HG02642 (cell line): ENCODE results near the gene RNF4.
"Not testable (repeated sequence)": the region's sequence is repeated elsewhere in the genome, so short reads cannot be mapped to it uniquely, and the experiment has no call there.

Experiments used
- ATAC-seq: cut with Tn5 transposase; IDR thresholded peaks from one replicate; pipeline ENCODE4 v1.9.1; 2021; ENCODE audit warnings: mild to moderate bottlenecking; ENCODE audit not compliant: unreplicated experiment, poor library complexity

The RNF4 gene

DNA sequence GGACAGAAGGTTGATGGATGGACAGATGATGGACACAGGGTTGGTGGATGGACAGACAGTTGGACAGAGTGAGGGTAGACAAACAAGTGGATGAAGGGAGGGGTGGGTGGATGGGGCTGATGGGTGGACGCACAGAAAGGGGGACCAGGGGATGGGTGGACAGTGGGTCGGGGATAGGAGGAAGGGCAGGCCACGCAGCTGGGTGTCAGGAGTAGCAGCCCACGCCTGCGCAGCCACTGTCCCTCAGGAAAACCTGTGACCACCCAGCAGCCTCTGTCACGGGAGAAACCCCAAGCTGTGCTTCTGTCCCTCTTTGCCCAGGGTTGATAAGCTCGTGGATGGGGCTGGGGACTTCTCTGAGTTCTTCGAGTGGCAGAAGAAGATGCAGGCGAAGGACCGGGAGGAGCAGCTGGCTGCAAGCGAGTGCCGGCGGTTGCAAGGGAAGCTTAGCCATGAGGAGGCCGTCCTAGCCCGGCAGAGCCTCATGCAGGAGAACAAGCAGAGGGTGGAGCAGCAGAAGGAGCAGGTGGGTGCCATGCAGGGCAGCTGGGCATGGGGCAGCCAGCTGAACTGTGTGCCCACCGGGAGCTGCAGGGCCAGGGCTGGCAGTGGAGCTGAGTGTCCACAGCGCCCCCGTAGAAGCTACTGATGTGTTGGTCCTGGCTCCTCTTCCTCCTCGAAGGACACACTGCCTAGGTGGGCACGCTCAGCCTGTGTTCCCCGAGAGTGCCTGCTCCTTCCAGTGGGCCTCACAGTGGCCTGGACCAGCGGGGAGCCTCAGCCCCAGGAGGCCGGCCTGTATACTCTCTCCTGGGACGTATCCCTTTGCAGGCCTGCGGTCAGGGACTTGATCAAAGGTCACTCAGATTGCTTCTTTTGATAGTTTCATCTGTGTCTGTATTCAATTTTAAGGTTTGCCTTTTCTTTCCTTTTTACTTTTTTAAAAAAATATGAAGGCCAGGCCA is 16.8 kb upstream of the RNF4 start:
- ATAC-seq, result no peak

DNA sequence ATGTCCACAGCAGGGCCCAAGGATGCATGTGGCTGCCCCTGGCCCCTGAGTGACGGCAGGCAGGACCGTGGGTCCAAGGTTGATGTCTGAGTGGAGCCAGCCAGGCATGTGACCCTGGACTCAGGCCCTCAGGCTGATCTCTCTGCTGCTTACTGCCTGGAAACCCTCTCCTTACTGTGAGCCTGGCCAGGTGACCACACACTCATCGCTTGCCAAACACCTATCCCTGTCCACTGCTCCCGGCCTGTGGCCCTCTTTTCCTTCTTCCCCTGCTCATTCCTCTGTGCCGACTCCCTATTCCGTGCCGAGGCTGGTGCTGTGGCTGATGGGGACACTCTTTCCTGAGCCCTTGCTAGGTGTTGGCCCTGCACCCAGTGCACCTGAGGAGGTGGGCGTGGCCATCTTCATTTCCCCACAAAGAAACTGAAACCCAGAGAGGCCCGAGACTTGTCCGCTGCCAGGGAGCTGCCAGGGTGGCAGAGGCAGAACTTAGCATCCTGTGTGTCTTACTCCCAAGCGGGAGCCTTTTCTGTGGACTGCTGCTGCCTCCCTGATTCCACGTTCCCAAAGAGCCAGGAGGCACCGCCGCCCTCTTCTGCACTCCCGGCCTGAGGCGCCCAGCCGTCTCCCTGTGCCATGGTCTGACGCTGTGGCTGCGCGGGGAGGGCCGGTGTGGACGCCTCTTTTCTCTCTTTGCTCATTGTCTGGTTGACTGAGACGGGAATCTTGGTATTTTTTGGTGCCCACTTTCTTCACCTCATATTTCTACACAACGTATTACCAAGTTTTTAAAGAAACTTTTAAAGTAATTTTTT is 11.2 kb upstream of the RNF4 start:
- no peak for ATAC-seq

GRCh38 chr4:2458546-2459491 is 10.1 kb upstream of the RNF4 start:
- no peak for ATAC-seq

DNA sequence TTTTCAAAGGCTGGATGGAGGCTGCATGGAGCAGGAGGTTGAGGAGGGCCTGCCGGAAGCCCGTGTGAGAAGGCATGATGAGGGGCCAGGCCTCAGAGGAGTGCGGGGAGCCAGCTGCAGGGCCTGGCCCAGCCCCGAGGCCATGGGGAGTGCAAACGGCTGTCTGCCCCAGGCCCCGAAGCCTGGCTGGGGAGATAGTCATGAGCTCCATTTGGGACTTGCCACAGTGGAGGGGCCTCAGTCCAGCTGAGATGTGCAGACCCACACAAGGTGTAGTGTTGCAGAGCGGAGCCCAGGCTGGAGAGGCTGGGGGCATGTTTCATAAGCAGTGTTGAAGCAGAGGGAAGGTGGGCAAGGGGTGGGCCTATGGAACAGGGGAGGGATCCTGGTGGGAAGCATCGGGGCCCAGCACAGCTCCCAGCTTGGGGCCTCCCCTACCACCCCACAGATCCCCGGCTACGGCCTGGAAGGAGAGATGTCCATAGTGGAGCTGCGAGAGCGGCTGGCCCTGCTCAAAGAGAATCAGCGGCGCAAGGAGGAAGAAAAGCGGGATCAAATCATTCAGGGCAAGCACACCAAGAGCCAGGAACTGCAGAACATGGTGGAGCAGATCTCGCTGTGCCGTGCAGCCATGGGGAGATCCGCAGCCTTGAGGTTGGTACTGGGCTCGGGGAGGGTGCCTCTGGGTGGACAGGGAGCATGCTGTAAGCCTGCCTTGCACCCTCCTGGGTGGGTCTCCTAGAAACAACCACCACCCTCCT is 9.1 kb upstream of the RNF4 start:
- no peak for ATAC-seq

DNA sequence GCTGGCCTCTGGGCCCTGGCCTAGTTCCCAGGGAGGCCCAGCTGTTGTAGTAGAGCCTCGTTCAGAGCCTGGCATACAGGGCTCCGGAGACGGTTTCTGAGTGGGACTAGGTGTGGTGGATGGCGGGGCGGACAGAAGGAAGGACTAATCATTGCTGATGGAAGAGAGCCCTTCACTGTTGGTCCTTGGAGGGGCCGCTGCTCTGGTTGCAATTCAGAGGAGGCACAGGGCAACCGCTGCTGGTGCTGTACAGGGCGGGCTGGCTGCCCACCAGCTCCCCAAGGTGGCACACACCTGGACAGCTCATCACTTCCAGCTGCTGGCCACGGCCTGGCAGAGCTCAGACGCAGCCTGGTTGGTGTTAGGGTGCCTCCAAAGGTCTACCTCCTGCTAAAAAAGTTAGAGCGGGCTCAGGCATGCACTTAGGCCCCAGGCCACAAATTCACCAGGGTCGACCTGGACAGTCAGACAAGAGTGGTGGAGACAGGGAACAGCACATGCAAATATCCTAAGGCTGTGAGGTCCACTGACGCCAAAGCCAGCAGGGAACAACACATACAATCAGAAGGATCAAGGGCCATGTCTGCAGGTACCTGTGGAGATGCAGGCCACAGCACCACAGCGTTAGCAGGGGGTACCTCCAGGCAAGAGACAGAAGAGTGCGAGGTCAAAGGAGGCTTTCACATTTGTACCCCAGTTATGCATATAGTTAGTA is 7.5 kb upstream of the RNF4 start:
- ATAC-seq, result no peak

DNA sequence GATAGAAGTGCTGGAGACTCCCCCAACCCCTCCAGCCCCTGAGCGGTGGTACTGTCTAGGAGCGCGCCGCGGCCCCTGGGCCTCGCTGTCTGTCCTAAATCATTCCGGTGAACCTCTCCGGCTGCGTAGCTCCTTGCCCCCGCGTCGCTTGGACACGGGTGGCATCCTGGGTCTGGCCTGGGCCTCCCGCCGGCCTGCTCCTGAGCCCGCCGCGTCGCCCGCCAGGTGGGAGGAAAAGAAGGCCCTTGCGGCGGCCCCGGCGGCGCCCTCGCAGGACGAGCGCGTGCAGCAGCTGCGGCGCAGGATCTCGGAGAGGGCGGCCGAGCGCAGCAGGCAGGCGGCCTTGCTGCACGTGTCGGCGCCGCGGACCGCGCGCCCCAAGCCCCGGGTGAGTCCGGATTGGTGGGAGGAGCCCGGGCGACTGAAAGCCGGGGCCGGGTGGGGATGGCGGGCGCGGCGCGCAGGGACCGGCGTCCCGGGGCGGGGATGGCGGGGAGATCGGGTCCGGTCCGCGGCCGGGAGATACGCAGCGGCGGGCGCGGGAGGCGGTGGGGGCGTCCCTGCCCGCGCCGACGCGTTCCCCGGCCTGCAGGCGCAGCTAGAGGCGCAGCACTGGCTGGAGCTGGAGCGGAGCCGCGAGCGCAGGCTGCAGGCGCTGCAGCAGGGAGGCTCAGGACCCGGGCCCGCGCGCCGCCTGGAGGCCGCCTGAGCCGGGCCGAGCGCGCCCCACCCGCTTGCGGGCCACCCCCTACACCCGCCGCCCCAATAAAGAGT is 6.5 kb upstream of the RNF4 start:
- ATAC-seq, result peak; percentile 80

- ATAC-seq, result no peak
Measured at GRCh38 chr4:2462992-2463762, 5.7 kb upstream of the RNF4 start.

- ATAC-seq, result no peak
Measured at GRCh38 chr4:2465032-2465431, 3.9 kb upstream of the RNF4 start.

GRCh38 chr4:2465544-2465943 is 3.4 kb upstream of the RNF4 start:
- not testable (repeated sequence) for ATAC-seq

DNA sequence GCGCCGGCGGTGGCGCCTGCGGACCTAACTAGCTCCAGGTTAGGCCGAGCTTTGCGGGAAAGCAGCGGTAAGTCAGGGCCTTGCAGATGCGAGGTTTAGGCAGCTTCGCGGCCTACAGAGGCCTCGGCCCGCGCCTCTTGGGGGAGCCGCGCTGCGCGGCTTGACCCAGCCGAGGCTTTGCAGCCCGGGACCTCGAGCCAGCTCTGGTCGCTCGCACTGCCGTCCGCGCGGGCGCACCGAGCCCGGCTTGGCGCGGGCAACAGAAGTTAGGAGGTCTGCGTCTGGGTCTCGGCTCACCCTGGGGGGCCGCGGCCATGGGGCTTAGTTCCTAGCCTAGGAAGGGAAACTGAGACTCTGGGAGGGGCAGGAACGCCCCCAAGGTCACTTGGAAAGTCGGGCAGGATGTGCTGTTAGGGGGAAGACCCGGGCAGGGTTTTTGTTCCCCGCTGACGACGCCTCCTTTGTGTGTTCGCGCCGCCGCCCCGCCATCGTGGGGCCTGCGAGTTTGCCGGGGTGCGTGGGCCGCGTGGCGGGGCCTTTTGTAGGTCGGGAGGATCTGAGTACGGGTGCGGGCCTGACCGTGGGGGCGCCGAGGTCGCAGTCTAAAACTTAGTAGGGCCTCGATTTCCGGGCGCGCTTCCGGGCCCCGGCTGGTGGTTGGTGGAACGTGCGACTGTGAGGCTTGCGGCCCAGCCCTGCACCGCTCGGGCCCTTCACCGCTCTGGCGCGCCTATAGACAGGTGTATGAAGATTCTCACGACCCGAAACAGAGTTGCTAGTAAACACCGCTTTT is 482 bp downstream of the RNF4 start:
- peak; percentile 49 for ATAC-seq

- ATAC-seq, result no peak
Measured at GRCh38 chr4:2470791-2471190, 1.9 kb downstream of the RNF4 start.

- ATAC-seq, result no peak
Measured at GRCh38 chr4:2472187-2472586, 3.3 kb downstream of the RNF4 start.

GRCh38 chr4:2478229-2478628 is 9.3 kb downstream of the RNF4 start:
- no peak for ATAC-seq

GRCh38 chr4:2480649-2481048 is 11.7 kb downstream of the RNF4 start:
- ATAC-seq, result no peak

GRCh38 chr4:2482192-2482591 is 13.3 kb downstream of the RNF4 start:
- ATAC-seq, result no peak

- ATAC-seq, result no peak
Measured at GRCh38 chr4:2482693-2483092, 13.8 kb downstream of the RNF4 start.

GRCh38 chr4:2483237-2483636 is 14.3 kb downstream of the RNF4 start:
- no peak for ATAC-seq
